Ovary (tissue), 9 donors: ENCODE measurements around the gene RXFP4. TPM values are rescaled to one million over a fixed set of nuclear protein-coding genes. Genes with fewer than 3 reads are reported as not detected.

Source experiments
- DNase-seq, 5 donors: peaks; one replicate each; pipeline ENCODE4 v3.0.0-alpha.2; 2019 to 2020
- H3K27ac ChIP-seq, 2 donors: fragments of 200-600 bp; one replicate each; pipeline versions ENCODE4 v1.5.1 to v1.8.0; 2019 to 2022
- H3K27me3 ChIP-seq: fragments of 200-600 bp; one replicate; pipeline ENCODE4 v1.8.0; 2022
- H3K36me3 ChIP-seq: fragments of 200-600 bp; sonication (generic); one replicate; pipeline ENCODE4 v1.5.1; 2019
- H3K4me1 ChIP-seq: one replicate; pipeline ENCODE4 v1.8.1; 2013; ENCODE audit warnings: mild to moderate bottlenecking, moderate library complexity; ENCODE audit not compliant: insufficient read depth
- H3K4me3 ChIP-seq: fragments of 200-600 bp; sonication (generic); one replicate; pipeline ENCODE4 v1.5.1; 2017
- H3K9me3 ChIP-seq, 2 donors: fragments of 200-600 bp in 1 of 2; sonication (generic) in 1 of 2; one replicate each; pipeline versions ENCODE4 v1.5.1 to v1.8.1; 2013 to 2019; ENCODE audit warnings: mild to moderate bottlenecking in 1 of 2, moderate library complexity in 1 of 2
- CTCF ChIP-seq, 3 donors: fragments of 450-650 bp in 2 of 3; fragments of 200-600 bp in 1 of 3; IDR thresholded peaks; one replicate each; pipeline versions ENCODE4 v1.5.1 to v1.8.0; 2016 to 2022; ENCODE audit warnings: antibody characterized with exemption in 3 of 3, mild to moderate bottlenecking in 1 of 3
- EP300 ChIP-seq: sonication (generic); formaldehyde crosslinking; IDR thresholded peaks from one replicate; pipeline ENCODE4 v1.6.1; 2017; ENCODE audit warnings: antibody characterized with exemption
- POLR2A ChIP-seq: fragments of 450-650 bp; IDR thresholded peaks from one replicate; pipeline ENCODE4 v1.6.1; 2017; ENCODE audit warnings: antibody characterized with exemption, mild to moderate bottlenecking, moderate library complexity
- WGBS, 3 donors: extraction: QIAGEN DNeasy Blood & Tissue Kit in 1 of 3; methylation state at CpG; one replicate each; pipeline versions ENCODE4 v1.1.5 to v1.1.7; 2013 to 2017; 5-methylcytosine and 5-hydroxymethylcytosine counted together
- intact Hi-C, 4 donors: fragments of 100-400 bp; cut with DNase I; formaldehyde crosslinking; loops; one replicate each; pipeline versions ENCODE4 v1.11.0 to v1.15.1; 2022 to 2023
- polyA plus RNA-seq, 2 donors: library from polyadenylated mRNA; stranded (reverse); fragments of 200-250 nt in 1 of 2; fragments of 350-450 nt in 1 of 2; fragmentation: Illumina TruSeq in 1 of 2; extraction: RNeasy Lipid Tissue Mini Kit (QIAGEN cat#74804) in 1 of 2; gene quantifications; one replicate each; pipeline ENCODE4 v1.2.3, GENCODE V29; 2013 to 2014
- total RNA-seq, 7 donors: library from RNA; depleted of rRNA in 2 of 7; stranded (reverse); fragments of >200 nt in 2 of 7; fragmentation: NEBNext Ultra II Directional in 3 of 7; extraction: Animal tissue kit (Norgen Biotek cat#: 25700) in 3 of 7; gene quantifications; one replicate each; pipeline versions ENCODE4 v1.1.0 to v1.2.4, GENCODE V29; 2016 to 2023
- donor health status: DM: no; HTN: no; CAD: no; lungs with moderate emphysema.
- donor health status: DM: no; HTN: no; CAD: no.
- donor health status: Bipolar disorder and iron deficiency.
- donor health status: DM: yes; HTN: yes; CAD: no.
- donor health status: DM: no; HTN: no; CAD: no.
- donor health status: DM: yes; HTN: yes; CAD: no.

Gene RXFP4
- total and polyA plus RNA-seq, 9 donors, result not detected

GRCh38 chr1:155912056-155912536, 29.3 kb upstream of the RXFP4 start:
- no peaks in the 10 kb centered on the region for H3K36me3 ChIP-seq
- intact Hi-C loops, result no loop called here
- no peaks in the 10 kb centered on the region for H3K27me3 ChIP-seq
- WGBS, 3 donors, result 72 to 79% (median 74%) methylated on average over 11 of the region's 11 CpGs
- no peak overlapping the region for H3K27ac ChIP-seq
- no peak overlapping the region for H3K4me3 ChIP-seq
- TF ChIP-seq CTCF (IDR thresholded peaks at IDR 0.05), result no peak
- no peak for TF ChIP-seq EP300
- no peak for TF ChIP-seq POLR2A
- H3K4me1 ChIP-seq, result no peaks in the 10 kb centered on the region
- DNase-seq, result no peak
- no peaks in the 10 kb centered on the region for H3K9me3 ChIP-seq

GRCh38 chr1:155913969-155914757, 27.3 kb upstream of the RXFP4 start:
- Histone ChIP-seq H3K4me3 (no peak overlapping the region), H3K36me3 (no peaks in the 10 kb centered on the region), H3K4me1 (no peaks in the 10 kb centered on the region), H3K9me3 (no peaks in the 10 kb centered on the region), H3K27ac (no peak overlapping the region), H3K27me3 (no peaks in the 10 kb centered on the region)
- 54 to 59% (median 54%) methylated on average over 6 of the region's 6 CpGs for WGBS, 3 donors
- intact Hi-C loops, result no loop called here
- DNase-seq, result no peak
- TF ChIP-seq POLR2A (no peak), CTCF (IDR thresholded peaks at IDR 0.05) (no peak), EP300 (no peak)

GRCh38 chr1:155918660-155919059, 22.8 kb upstream of the RXFP4 start:
- no peaks in the 10 kb centered on the region for H3K4me1 ChIP-seq
- H3K4me3 ChIP-seq, result no peak overlapping the region
- 55 to 67% (median 61%) methylated on average over 3 of the region's 3 CpGs for WGBS, 3 donors
- intact Hi-C loops, result no loop called here
- H3K9me3 ChIP-seq, result no peaks in the 10 kb centered on the region
- H3K27me3 ChIP-seq, result no peaks in the 10 kb centered on the region
- DNase-seq, result no peak
- no peak overlapping the region for H3K27ac ChIP-seq
- TF ChIP-seq POLR2A, result no peak
- no peak for TF ChIP-seq EP300
- no peak for TF ChIP-seq CTCF (IDR thresholded peaks at IDR 0.05)
- no peaks in the 10 kb centered on the region for H3K36me3 ChIP-seq

GRCh38 chr1:155919801-155920200, 21.6 kb upstream of the RXFP4 start:
- no peak for DNase-seq
- intact Hi-C loops, result no loop called here
- 94 to 98% (median 97%) methylated on average over 2 of the region's 2 CpGs for WGBS, 3 donors
- H3K27me3 ChIP-seq, result no peaks in the 10 kb centered on the region
- TF ChIP-seq POLR2A (no peak), CTCF (IDR thresholded peaks at IDR 0.05) (no peak), EP300 (no peak)
- H3K9me3 ChIP-seq, result no peaks in the 10 kb centered on the region
- no peaks in the 10 kb centered on the region for H3K4me1 ChIP-seq
- no peaks in the 10 kb centered on the region for H3K36me3 ChIP-seq
- H3K4me3 ChIP-seq, result no peak overlapping the region
- no peak overlapping the region for H3K27ac ChIP-seq
